ENCODE measurements around the gene AGAP1.

Gene AGAP1

DNA sequence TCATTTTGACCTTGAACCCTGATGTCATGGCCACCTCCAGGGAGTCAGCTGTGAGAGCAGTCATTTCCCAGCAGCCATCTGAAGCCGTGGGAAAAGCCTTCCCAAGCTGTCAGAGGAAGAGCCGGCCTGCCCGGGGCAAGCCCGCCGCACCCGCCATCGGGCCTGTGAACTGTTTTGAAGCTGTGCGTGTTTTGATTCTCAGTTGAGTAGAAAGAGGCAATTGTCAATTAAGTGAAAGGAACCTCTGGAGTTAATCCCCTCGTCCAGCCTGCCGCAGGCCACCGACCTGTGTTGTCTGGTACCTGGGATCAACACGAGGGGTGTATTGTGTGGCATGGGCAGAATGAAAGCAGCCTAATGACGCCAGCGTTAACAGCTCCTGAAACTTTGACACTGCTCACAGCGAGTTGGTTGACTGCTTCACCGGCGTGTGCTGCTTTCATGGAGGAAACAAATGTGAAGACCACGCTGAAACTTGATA lies 318.4 kb downstream of the AGAP1 start:
- Histone ChIP-seq H3K27ac (ENCODE audit: low read depth in 2 of 2, low read length in 2 of 2) (no peak overlapping the region), H3K4me3 (ENCODE audit: low read length in 2 of 2) (no peak overlapping the region), H3K36me3 (ENCODE audit: control insufficient read depth in 2 of 2, insufficient read depth in 2 of 2, low read length in 2 of 2) (peaks cover 32 to 47% of the 10 kb centered on the region in 2 donors), H3K9ac (ENCODE audit: low read depth in 1 of 2, low read length in 2 of 2) (no peak overlapping the region), H3K4me1 (ENCODE audit: control insufficient read depth in 2 of 2, insufficient read depth in 2 of 2, low read length in 2 of 2) (no peaks in the 10 kb centered on the region), H3K27me3 (ENCODE audit: control insufficient read depth in 2 of 2, insufficient read depth in 2 of 2, low read length in 2 of 2) (no peaks in the 10 kb centered on the region), H3K9me3 (ENCODE audit: control insufficient read depth in 2 of 2, low read length in 2 of 2) (no peaks in the 10 kb centered on the region)

DNA sequence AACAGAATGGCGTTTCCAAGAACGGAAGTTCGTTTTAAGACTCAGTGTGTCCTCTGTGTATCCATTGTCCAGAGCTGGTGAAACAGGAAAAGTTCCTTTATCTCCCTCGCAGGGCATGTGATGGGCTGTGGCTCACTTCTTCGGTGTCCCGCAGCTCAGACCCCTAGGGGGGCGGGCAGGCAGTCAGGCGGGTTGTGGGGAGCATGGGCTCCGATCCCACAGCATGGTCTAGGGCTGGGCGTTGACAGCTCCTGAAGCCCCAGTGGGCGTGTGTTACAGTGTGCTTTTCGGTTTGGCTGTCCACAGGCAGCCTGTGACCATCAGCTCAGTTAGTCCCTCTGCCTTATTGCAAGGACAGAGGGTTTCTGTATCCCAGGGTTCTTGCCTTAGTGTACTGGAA lies 319.6 kb downstream of the AGAP1 start:
- Histone ChIP-seq H3K9ac (ENCODE audit: low read depth in 1 of 2, low read length in 2 of 2) (no peak overlapping the region), H3K4me1 (ENCODE audit: control insufficient read depth in 2 of 2, insufficient read depth in 2 of 2, low read length in 2 of 2) (no peaks in the 10 kb centered on the region), H3K27me3 (ENCODE audit: control insufficient read depth in 2 of 2, insufficient read depth in 2 of 2, low read length in 2 of 2) (no peaks in the 10 kb centered on the region), H3K36me3 (ENCODE audit: control insufficient read depth in 2 of 2, insufficient read depth in 2 of 2, low read length in 2 of 2) (peaks cover 22 to 40% of the 10 kb centered on the region in 2 donors), H3K27ac (ENCODE audit: low read depth in 2 of 2, low read length in 2 of 2) (no peak overlapping the region), H3K4me3 (ENCODE audit: low read length in 2 of 2) (no peak overlapping the region), H3K9me3 (ENCODE audit: control insufficient read depth in 2 of 2, low read length in 2 of 2) (no peaks in the 10 kb centered on the region)

DNA sequence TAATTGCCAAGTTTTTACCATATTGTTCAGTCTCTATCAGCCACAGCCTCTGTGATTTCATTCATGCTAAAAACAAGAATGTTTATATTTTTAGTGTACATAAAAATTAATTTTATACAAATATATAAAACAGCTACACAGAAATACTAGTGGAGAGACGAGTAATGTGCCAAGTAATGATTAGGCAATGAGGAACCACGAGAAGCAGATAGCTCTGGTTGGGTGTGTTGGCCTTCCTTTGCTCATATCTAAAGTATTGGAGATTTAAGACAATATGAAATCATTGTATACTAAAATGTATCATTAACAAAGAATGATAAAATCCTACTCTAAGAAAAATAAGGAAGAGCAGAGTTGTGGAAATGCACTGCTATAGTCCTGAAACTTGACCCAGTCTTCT lies 326.7 kb downstream of the AGAP1 start:
- Histone ChIP-seq H3K4me3 (ENCODE audit: low read length in 2 of 2) (no peak overlapping the region), H3K27me3 (ENCODE audit: control insufficient read depth in 2 of 2, insufficient read depth in 2 of 2, low read length in 2 of 2) (no peaks in the 10 kb centered on the region), H3K9me3 (ENCODE audit: control insufficient read depth in 2 of 2, low read length in 2 of 2) (no peaks in the 10 kb centered on the region), H3K36me3 (ENCODE audit: control insufficient read depth in 2 of 2, insufficient read depth in 2 of 2, low read length in 2 of 2) (peaks cover 5 to 10% of the 10 kb centered on the region in 2 donors), H3K4me1 (ENCODE audit: control insufficient read depth in 2 of 2, insufficient read depth in 2 of 2, low read length in 2 of 2) (no peaks in the 10 kb centered on the region), H3K9ac (ENCODE audit: low read depth in 1 of 2, low read length in 2 of 2) (no peak overlapping the region), H3K27ac (ENCODE audit: low read depth in 2 of 2, low read length in 2 of 2) (no peak overlapping the region)

DNA sequence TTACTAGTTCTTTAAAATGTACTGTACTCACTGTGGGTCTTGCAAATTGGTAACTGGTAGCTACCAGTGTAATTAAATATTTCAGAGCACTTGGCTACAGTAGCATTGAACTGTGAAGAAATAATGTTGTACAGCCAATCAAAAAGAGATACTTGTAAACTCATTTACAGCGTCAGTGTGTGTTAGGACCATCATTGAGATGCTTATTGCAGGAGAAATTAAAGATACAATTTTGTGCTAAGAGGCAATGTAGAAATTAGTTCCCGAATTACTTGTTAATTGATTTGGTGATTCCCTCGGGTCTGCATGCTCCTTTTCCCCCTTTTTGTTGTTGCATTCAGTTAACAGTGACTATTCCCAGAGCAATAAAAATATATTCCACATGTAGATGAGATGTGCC lies 330.5 kb downstream of the AGAP1 start:
- Histone ChIP-seq H3K4me3 (ENCODE audit: low read length in 2 of 2) (no peak overlapping the region), H3K9me3 (ENCODE audit: control insufficient read depth in 2 of 2, low read length in 2 of 2) (no peaks in the 10 kb centered on the region), H3K27ac (ENCODE audit: low read depth in 2 of 2, low read length in 2 of 2) (no peak overlapping the region), H3K36me3 (ENCODE audit: control insufficient read depth in 2 of 2, insufficient read depth in 2 of 2, low read length in 2 of 2) (peaks cover 13 to 14% of the 10 kb centered on the region in 2 donors), H3K9ac (ENCODE audit: low read depth in 1 of 2, low read length in 2 of 2) (no peak overlapping the region), H3K27me3 (ENCODE audit: control insufficient read depth in 2 of 2, insufficient read depth in 2 of 2, low read length in 2 of 2) (no peaks in the 10 kb centered on the region), H3K4me1 (ENCODE audit: control insufficient read depth in 2 of 2, insufficient read depth in 2 of 2, low read length in 2 of 2) (no peaks in the 10 kb centered on the region)

DNA sequence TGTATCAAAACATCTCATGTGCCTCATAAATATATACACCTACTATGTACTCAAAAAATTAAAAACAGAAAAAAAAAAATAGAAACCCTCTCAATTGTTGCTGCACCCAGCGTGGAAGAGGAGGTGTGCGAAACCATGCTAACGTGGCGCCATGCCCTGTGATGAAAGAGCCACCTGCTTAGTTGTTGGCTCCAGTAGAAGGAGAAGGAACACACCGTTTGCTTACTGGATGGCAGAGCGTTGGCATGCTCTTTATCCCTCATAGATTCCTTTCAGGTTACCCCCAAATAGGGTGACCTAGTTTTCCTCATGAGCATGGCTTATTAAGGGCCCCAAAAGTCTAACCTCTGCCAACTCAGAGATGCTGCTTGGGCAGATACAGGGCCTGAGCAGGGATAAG lies 332.1 kb downstream of the AGAP1 start:
- no peak overlapping the region for H3K9ac ChIP-seq (ENCODE audit: low read depth in 1 of 2, low read length in 2 of 2)
- H3K4me3 ChIP-seq (ENCODE audit: low read length in 2 of 2), result no peak overlapping the region
- H3K4me1 ChIP-seq (ENCODE audit: control insufficient read depth in 2 of 2, insufficient read depth in 2 of 2, low read length in 2 of 2), result no peaks in the 10 kb centered on the region
- no peaks in the 10 kb centered on the region for H3K9me3 ChIP-seq (ENCODE audit: control insufficient read depth in 2 of 2, low read length in 2 of 2)
- H3K27ac ChIP-seq (ENCODE audit: low read depth in 2 of 2, low read length in 2 of 2), result no peak overlapping the region
- H3K27me3 ChIP-seq (ENCODE audit: control insufficient read depth in 2 of 2, insufficient read depth in 2 of 2, low read length in 2 of 2), result no peaks in the 10 kb centered on the region
- H3K36me3 ChIP-seq (ENCODE audit: control insufficient read depth in 2 of 2, insufficient read depth in 2 of 2, low read length in 2 of 2), result peaks cover 10 to 14% of the 10 kb centered on the region in 2 donors

DNA sequence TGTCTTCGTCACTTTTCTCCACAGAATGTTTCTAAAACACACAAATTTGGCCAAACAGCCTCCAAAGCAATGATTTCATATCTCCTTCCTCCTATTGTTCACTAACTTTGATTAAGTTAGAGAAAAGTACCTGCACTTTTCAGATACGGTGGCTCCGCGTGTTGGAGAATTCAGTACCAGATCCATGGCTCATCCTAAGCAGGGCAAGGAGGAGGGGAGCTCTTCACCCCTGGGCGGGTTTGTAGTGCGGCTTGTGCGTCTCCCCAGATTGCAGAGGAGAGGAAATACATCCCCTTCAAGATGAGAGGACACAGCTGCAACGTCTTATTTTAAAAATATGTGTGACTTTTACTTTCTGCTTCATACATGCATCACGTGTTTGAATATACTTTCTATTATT lies 333.0 kb downstream of the AGAP1 start:
- Histone ChIP-seq H3K9me3 (ENCODE audit: control insufficient read depth in 2 of 2, low read length in 2 of 2) (no peaks in the 10 kb centered on the region), H3K36me3 (ENCODE audit: control insufficient read depth in 2 of 2, insufficient read depth in 2 of 2, low read length in 2 of 2) (peaks cover 10 to 14% of the 10 kb centered on the region in 2 donors), H3K27ac (ENCODE audit: low read depth in 2 of 2, low read length in 2 of 2) (no peak overlapping the region), H3K27me3 (ENCODE audit: control insufficient read depth in 2 of 2, insufficient read depth in 2 of 2, low read length in 2 of 2) (no peaks in the 10 kb centered on the region), H3K4me3 (ENCODE audit: low read length in 2 of 2) (no peak overlapping the region), H3K4me1 (ENCODE audit: control insufficient read depth in 2 of 2, insufficient read depth in 2 of 2, low read length in 2 of 2) (no peaks in the 10 kb centered on the region), H3K9ac (ENCODE audit: low read depth in 1 of 2, low read length in 2 of 2) (no peak overlapping the region)

DNA sequence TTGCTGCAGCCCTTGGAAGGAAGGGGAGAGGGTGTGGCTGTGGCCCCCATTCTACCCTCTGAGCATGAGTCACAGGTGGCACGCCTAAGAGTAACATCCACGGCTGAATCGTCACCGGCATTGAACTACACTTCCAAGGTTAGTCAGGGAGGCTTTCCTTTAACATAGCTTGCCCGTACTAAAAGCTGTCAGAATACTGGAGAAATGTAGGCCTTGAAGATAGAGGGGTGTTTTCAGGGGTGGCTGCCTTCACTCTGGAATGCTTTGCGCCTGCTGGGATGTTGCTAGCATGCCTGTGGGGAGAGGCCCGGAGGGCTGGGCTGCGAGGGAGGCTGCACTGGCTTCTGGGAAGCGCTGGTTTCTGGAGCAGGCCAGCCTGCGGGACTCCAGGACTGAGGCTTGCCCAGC lies 333.7 kb downstream of the AGAP1 start:
- Histone ChIP-seq H3K27ac (ENCODE audit: low read depth in 2 of 2, low read length in 2 of 2) (no peak overlapping the region), H3K27me3 (ENCODE audit: control insufficient read depth in 2 of 2, insufficient read depth in 2 of 2, low read length in 2 of 2) (no peaks in the 10 kb centered on the region), H3K36me3 (ENCODE audit: control insufficient read depth in 2 of 2, insufficient read depth in 2 of 2, low read length in 2 of 2) (peaks cover 10 to 11% of the 10 kb centered on the region in 2 donors)

DNA sequence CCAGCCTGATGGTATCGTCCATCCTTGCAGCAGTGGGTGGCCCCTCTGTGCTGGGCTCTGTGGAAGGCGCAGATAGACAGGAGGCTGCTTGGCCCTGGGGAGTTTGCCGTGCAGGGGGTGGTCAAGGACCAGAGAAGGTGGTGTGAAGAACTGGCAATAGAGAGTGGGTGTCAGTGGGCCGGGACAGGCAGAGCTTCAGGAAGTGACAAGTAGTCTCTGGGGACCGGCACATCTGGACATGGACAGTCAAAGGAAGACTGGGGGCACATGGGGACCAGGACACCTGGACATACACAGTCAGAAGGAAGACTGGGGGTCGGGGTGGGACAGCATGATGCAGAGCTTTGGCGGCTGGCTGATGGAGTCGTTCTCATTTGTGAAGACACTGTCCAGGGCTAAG lies 335.9 kb downstream of the AGAP1 start:
- H3K27ac ChIP-seq (ENCODE audit: low read depth in 2 of 2, low read length in 2 of 2), result no peak overlapping the region
- H3K9me3 ChIP-seq (ENCODE audit: control insufficient read depth in 2 of 2, low read length in 2 of 2), result no peaks in the 10 kb centered on the region
- no peak overlapping the region for H3K4me3 ChIP-seq (ENCODE audit: low read length in 2 of 2)
- H3K36me3 ChIP-seq (ENCODE audit: control insufficient read depth in 2 of 2, insufficient read depth in 2 of 2, low read length in 2 of 2), result peaks cover 8 to 10% of the 10 kb centered on the region in 2 donors
- no peaks in the 10 kb centered on the region for H3K4me1 ChIP-seq (ENCODE audit: control insufficient read depth in 2 of 2, insufficient read depth in 2 of 2, low read length in 2 of 2)
- no peak overlapping the region for H3K9ac ChIP-seq (ENCODE audit: low read depth in 1 of 2, low read length in 2 of 2)
- no peaks in the 10 kb centered on the region for H3K27me3 ChIP-seq (ENCODE audit: control insufficient read depth in 2 of 2, insufficient read depth in 2 of 2, low read length in 2 of 2)

More for the DNA sequence above, 333.7 kb downstream of the AGAP1 start:
- H3K4me3 ChIP-seq (ENCODE audit: low read length in 2 of 2), result no peak overlapping the region
- H3K4me1 ChIP-seq (ENCODE audit: control insufficient read depth in 2 of 2, insufficient read depth in 2 of 2, low read length in 2 of 2), result no peaks in the 10 kb centered on the region
- no peaks in the 10 kb centered on the region for H3K9me3 ChIP-seq (ENCODE audit: control insufficient read depth in 2 of 2, low read length in 2 of 2)
- H3K9ac ChIP-seq (ENCODE audit: low read depth in 1 of 2, low read length in 2 of 2), result no peak overlapping the region

DNA sequence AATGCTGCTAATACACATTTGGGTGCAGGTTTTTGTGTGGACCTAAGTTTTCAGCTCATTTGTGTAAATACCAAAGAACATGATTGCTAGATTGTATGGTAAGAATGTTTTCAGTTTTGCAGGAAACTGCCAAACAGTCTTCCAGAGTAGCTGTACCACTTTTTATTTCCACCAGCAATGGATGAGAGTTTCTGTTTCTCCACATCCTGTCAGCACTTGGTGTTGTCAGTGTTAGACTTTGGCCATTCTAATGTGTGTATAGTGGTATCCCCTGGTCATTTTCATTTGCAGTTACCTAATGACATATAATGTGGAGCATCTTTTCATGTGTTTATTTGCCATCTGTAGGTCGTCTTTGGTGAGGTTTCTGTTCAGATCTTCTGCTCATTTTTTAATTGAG lies 337.9 kb downstream of the AGAP1 start:
- Histone ChIP-seq H3K27me3 (ENCODE audit: control insufficient read depth in 2 of 2, insufficient read depth in 2 of 2, low read length in 2 of 2) (no peaks in the 10 kb centered on the region), H3K27ac (ENCODE audit: low read depth in 2 of 2, low read length in 2 of 2) (no peak overlapping the region), H3K9me3 (ENCODE audit: control insufficient read depth in 2 of 2, low read length in 2 of 2) (no peaks in the 10 kb centered on the region), H3K9ac (ENCODE audit: low read depth in 1 of 2, low read length in 2 of 2) (no peak overlapping the region), H3K36me3 (ENCODE audit: control insufficient read depth in 2 of 2, insufficient read depth in 2 of 2, low read length in 2 of 2) (peaks cover 5 to 8% of the 10 kb centered on the region in 2 donors), H3K4me3 (ENCODE audit: low read length in 2 of 2) (no peak overlapping the region), H3K4me1 (ENCODE audit: control insufficient read depth in 2 of 2, insufficient read depth in 2 of 2, low read length in 2 of 2) (no peaks in the 10 kb centered on the region)

DNA sequence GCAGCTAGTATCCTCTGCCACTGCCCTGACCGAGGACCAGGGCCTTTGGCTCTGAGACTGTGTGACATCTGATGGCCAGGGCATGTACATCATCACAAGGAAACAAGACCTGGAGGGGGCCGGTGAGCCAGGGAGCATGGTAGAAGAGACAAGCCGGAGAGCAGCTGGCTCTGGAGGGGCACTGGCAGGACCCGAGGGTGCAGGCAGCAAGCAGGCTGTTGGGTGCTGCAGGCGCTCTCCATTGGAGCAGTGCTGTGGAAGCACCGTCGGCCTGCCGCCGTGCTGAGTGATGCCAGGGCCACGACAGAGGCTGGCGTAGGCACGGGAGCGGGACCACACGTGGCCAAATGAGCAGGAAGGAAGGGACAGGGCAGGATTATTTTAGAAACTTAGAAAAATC lies 339.1 kb downstream of the AGAP1 start:
- no peak overlapping the region for H3K27ac ChIP-seq (ENCODE audit: low read depth in 2 of 2, low read length in 2 of 2)
- no peaks in the 10 kb centered on the region for H3K27me3 ChIP-seq (ENCODE audit: control insufficient read depth in 2 of 2, insufficient read depth in 2 of 2, low read length in 2 of 2)
- H3K9ac ChIP-seq (ENCODE audit: low read depth in 1 of 2, low read length in 2 of 2), result no peak overlapping the region
- no peaks in the 10 kb centered on the region for H3K9me3 ChIP-seq (ENCODE audit: control insufficient read depth in 2 of 2, low read length in 2 of 2)
- no peaks in the 10 kb centered on the region for H3K4me1 ChIP-seq (ENCODE audit: control insufficient read depth in 2 of 2, insufficient read depth in 2 of 2, low read length in 2 of 2)
- H3K4me3 ChIP-seq (ENCODE audit: low read length in 2 of 2), result no peak overlapping the region
- peaks cover 0 to 5% of the 10 kb centered on the region in 2 donors for H3K36me3 ChIP-seq (ENCODE audit: control insufficient read depth in 2 of 2, insufficient read depth in 2 of 2, low read length in 2 of 2)

All from mucosa of rectum (tissue), 2 donors.